ENCODE data around the gene CNNM1.

CNNM1 gene

DNA sequence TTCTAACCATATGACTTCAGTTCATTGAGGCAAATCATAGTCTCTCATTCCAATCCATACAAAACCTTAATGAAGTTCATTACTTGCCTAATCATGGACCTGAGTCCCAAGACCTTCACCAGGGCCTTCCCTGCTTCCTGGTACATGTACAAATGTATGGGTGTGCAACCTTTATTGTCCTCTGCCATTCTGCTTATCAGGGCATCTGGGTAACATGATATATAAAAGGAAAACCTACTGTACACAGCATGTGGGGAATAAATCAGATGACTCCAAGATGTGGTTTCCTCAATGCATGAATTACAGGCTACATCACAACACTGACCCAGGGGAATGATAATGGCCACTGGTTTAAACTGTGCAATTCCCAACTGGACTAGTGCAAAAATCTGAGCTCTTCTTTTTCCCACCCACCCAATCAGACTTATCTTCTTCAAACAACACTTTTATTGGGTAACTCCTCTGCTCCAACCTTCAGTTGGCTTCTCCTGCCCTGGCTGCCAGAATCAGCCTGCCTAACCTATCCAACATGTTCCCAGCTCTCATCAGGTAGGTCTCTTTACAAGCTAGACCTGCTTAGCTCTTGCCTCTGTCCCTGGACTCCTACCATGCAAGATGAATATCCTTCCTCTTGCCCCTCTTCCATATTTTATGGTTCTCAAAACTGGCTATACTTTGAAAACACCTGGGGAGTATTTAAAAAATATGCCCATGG is 89.9 kb downstream of the CNNM1 start:
- DNase-seq (ENCODE audit: low read depth in 2 of 2) = no peak

DNA sequence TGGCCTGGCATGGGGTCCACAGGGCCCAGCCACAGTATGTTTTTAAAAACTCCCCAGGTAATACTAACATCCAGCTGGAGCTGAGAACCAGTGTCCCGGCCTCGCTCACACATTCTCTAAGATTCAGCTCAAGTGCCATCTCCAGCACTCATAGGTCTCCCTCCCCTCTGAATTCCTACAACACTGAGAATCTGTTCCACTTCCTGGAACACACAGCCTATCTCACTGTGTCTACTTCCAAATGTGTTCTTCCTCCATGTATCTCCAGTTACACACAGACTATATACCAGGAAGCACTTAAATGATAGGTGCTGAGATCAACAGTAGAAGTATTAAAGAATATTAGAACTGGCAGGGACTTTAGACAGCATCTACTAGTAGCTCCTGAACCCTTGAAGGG is 90.5 kb downstream of the CNNM1 start:
- DNase-seq (ENCODE audit: low read depth in 2 of 2) = no peak

DNA sequence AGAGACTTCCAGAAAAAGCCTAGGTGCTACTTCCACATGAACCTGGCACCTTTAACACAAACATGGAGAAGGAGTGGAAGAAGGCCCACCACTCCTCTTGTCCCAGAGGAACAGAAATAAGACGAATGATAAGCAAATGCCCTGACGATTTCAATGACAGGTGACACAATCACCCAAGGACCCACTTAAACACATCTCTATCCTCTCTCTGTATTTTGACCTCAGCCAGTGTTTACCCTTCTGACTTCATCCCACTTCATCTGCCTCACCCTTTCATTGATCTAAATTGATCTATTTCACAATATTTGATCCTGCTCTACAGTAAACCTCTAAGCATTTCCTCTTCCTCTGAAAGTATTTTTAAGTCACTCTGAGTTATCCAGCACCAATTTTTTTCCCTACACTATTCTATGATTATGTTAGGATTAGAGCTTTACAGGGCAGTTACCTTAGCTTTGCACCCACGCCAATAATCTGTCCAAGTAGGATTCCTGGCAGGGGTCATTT is 92.1 kb downstream of the CNNM1 start:
- DNase-seq (ENCODE audit: low read depth in 2 of 2) = no peak

DNA sequence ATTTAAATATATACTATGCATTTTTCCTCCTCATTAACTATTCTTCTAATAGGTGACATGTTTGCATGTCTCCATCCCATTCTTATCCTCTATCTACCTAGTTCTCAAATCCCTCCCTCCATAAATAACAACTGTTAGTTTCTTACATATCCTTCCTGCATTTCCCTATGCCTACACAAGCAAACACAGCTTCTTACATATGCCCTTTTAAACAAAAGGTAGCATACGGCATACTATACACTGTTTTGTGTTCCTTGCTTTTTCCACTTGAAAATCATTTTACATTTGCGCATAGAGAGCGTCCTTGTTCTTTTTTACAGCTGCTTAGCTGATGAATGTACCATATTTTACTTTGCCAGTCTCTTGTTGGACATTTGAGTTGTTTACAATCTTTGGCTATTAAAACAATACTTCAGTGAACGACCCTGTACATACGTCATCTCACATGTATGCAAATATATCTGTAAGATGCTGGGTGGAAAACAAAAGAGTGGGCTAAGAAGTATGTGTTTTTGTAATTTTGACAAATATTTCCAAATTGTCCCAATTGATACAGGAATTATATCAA is 93.5 kb downstream of the CNNM1 start:
- DNase-seq (ENCODE audit: low read depth in 2 of 2) = no peak

DNA sequence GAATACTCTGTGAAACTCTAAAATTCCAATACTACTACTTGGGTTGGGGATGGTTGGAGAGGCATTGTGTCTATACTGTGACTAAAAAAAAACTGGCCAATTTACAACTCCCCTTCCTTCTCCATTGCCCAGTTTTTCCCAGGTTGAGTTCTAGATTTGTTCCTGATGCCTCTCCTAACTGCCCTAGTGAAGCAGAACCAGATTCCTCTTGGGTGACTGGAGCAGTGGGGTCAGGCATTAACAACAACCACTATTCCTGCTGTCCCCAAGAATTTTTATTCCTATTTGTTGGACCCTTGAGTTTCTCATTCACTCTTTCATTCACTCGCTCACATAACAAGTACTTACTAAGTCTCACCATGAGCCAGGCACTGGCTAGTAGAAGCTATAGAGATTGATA is 95.5 kb downstream of the CNNM1 start:
- no peak for DNase-seq (ENCODE audit: low read depth in 2 of 2)

DNA sequence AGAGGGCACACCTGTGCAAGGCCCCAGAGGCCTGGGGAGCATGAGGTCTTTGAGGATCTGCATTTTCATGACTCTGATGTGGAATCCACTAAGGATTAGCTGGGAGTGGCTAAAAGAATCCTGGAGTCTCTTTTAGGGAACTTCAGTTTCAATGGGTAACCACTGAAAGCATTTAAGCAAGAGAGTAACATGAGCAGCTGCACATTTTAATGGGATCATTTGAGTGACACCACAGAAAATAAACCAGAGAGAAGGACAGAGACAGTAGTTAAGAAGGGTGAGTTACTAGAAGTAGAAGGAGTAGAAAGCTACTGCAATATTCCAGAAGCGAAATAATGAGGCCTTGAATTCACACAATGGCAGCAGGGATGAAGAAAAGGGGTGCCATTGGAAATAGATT is 96.0 kb downstream of the CNNM1 start:
- DNase-seq (ENCODE audit: low read depth in 2 of 2) = no peak

DNA sequence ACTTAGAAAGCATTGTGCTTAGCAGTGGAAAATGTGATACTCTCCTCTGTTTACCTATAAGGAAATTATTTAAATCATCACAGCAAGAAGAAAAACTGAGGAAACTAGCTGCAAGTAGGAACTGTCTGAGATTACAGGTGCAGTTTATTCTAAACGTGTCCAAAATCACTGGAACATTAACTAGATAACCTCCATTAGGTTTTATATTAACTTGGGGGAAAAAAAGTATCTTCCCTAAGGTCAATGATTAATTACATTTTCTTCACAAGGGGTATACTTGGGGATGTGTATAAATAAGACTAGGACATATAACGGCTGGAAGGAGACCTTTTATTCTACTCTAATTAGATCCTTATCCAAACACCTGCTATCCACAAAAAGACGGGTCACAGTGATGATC is 97.5 kb downstream of the CNNM1 start:
- no peak for DNase-seq (ENCODE audit: low read depth in 2 of 2)

DNA sequence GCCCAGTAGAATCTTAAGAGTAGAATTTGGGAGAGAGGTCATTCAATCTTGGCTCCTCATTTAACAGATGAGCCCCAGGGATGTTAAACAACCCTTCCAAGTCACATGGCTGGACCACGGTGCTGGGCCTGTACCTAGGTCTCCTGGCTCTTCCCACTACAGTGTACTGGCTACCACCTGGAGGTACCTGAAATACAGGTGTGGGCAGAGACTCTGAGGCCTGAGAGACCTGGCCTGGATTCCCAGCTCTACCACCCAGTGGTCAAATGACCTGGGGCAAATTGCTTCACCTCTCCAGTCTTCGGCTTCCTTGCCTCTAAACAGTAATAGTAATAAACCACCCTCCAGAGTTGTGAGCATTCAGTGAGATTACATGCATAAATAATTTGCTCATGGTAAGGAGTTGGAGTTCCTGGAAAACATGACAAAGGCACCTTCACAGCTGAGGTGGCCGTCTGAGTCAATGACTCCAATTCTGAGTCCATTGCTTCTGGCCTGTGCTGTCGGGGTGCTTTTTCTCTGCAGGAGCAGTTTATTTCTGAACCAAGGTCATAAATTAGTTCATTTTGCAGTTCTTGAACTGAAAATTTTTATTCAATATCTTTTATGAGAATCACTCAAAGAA is 98.5 kb downstream of the CNNM1 start:
- DNase-seq (ENCODE audit: low read depth in 2 of 2) = no peak

DNA sequence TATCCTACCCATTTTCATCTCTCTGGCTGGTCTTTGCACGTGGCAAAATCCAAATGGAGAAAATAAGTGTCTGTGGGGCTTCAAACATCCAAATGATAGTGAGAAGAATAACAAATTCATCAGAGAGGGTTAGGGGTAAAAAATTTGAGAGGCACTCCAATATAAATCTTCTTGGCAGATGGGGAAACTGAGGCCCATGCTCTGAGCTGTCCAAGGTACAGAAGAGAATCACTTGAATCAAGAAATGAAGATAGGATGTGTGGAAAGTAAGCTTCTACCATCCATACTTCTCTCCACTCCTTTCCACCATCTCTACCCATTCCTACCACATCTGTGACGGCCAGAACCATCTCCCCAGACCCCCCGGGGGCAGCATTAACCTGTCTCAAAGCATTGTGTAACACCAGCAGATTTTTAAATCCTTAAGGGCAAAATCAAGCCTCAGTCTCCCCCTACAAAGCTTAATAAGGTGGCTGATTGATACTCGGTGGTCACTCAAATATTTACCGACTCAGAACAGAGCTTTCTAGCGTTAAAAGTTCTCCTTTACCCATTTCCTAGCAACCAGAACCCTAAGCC is 100.5 kb downstream of the CNNM1 start:
- DNase-seq (ENCODE audit: low read depth in 2 of 2) = no peak

DNA sequence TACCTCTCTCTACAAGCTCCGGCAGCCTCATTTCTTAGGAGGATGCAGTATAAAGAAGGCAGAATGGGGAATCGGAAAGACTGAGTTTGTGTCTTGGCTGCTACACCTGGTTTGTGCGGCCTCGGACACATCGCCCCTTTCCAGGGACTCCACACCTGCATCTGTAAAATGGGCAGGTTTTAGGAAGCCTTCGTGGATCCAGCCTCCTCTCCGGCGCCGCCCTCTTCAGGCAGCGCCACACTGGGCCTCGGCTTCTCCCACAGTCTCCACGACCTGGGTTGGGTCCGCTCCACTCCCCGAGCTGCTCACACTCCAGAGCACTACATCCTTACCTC is 100.9 kb downstream of the CNNM1 start:
- no peak for DNase-seq (ENCODE audit: low read depth in 2 of 2)

DNA sequence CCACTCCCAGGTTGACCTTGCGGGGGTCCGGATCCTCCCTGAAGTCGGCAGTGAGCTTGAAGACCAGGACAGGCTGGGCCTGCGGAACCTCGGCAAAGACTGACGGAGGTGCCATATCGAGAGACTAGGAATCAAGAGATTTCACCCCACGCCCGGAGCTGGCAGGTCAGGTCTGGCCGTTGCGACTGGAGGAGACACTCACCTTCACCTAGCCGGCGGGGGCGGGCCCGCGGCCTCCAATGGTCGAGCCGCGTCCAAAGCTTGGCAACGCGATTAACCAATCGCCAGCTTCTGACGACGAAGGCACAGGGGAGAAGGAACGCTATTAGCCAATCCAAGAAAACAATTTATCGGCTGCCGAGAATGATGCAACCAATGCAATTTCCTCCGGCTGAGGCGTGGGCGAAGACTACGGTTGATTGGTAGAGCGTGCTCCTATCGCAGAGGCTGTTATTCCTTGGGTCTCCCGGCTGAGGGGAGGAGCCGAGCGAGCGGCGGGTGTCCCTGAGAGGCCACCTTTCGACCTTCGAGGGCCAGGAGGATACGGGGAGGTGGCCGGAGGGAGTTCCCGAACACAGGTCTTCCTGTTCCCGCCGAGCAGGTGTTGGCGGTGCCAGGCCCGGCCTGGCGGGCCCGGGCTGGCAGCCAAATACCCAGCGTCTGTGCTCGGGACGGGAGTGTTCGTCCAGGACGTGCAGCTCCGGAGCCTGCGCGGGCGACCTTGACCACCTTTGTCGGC is 101.5 kb downstream of the CNNM1 start, which contains the start of gene GOT1:
TSS of gene GOT1 (minus strand) at position 174 of the 739 bp plus-strand sequence. CDS start at position 115, 59 bp downstream.
- peak; percentile 85 to 94 for DNase-seq (ENCODE audit: low read depth in 2 of 2)

DNA sequence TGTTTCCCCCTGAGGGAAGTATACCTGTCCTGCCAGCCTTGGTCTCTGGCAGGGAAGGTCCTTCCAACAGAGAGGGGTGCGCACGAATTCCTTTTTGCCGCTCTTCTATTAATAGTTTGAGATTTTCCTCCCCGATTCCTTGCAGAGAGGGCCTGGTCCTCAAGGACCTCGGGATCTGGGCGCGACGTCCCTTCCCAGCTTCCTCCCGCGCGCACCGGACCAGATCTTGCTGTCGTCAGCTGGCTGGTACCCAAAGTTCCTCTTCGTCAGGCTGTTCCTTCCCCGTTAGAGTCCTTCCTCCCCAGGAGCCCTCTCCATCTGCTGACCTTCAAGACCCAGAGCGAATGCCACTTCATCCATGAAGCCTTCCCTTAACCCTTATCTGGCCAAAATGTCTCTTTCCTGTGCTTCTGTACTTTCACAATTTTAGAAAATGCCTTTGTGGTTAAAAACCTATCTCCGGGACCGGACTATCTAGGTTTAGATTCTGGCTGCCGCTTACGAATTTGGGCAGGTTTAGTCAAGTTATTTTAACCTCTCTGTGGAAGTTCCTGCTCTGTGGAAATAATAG is 102.1 kb downstream of the CNNM1 start:
- DNase-seq (ENCODE audit: low read depth in 2 of 2) = no peak

DNA sequence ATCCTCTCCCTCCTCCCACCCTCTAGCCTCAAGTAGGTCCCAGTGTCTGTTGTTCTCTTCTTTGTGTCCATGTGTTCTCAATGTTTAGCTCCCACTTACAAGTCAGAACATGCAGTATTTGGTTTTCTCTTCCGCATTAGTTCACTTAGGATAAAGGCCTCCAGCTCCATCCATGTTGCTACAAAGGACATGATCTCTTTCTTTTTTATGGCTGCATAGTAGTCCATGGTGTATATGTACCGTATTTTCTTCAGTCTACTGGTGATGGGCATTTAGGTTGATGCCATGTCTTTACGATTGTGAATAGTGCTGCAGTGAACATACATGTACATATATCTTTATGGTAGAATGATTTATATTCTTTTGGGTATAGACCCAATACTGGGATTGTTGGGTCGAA is 102.9 kb downstream of the CNNM1 start:
- DNase-seq (ENCODE audit: low read depth in 2 of 2) = no peak

DNA sequence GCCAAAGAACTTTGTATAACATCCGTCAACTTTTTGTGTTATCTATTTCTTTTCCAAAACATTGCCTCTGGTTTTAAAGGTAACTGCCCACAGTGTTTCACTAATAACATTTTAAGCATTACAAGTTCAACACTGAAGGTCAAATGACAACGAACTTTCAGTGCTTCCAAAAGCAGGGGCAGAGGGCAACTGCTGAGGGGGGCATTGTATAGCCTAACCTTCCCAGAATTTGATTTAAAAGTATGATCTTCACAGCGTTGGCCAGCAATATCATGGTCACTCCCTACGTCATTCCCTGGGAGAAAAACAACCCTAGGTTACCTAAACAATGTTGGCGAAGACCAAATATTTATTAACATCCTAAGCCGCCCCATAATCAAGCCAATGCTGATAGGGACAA is 103.7 kb downstream of the CNNM1 start:
- DNase-seq (ENCODE audit: low read depth in 2 of 2) = no peak

DNA sequence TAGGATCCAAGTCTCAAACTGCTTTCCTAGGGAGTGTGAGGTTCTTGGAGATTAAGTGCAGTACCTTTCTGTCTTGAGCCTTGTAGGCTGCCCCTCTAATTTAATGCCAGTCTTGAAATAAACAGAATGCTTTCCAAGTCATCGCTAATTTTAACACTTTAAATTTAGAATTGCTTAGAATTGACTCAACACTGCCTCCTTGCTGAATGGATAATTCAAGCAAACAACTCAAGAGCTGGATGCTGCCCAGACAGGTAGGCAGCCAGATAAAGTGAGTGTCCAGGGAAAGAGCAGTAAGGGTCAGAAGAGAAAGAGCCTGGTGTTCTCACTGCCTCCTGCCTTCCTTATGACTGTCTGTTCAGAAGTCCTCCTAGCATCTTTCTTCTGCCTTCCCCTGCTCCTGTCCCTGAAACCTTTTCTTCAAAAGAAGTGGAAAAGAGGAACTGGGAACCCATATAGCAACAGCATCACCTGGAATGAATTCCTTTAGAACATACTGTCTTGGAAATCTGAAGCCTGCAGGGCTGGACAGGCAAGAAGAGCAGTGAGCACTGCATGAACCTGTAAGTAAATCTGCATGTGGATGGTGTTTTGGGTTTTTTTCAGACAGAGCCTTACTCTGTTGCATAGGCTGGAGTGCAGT is 104.3 kb downstream of the CNNM1 start:
- DNase-seq (ENCODE audit: low read depth in 2 of 2) = no peak

DNA sequence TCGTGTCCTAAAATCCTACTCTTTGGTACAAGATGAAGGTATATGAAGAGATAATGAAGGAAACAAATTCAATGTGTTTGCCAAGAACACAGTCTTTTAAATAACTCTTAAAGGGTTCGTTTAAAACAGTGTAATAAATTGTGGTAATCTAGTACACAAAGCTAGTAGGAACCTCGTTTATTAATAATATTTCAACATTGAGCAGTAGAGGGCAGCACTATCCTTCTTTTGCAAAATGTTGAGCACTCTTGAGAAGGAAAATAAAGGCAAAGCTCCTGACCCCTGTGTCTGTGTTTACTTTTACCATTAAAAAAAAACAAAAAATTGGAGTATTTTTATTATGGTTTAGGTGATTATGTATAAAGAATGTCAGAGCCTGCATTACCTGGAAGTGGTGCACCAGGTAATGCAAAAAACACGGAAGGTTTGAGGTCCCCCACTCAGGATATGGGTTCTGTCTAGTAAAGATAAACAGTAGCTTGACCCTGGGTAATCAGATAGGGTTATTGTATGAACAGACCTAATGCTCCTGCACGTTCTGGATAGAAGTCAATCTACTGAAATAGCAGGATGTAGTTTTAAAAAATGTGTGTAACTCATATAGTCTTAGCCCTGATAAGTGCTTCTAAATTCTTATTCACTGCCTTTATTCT is 107.0 kb downstream of the CNNM1 start:
- DNase-seq (ENCODE audit: low read depth in 2 of 2) = no peak

DNA sequence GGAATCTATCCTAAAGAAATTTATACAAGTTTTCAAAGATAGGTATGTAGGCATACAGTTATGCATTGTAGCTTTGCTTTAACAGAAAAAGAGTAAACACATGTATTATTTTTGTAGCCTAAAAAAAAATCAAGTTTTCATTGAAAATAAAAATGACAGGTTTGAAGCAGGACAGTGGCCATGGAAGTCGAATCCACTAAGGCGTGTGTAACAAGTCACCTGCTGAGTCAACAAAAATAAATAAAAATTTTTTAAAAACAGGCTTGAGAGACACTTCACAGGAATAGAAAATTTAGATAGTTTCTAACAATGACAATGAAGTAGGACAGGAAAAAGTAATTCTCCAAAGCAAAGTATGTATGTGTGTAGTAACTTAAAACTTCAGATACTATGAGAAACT is 109.7 kb downstream of the CNNM1 start:
- no peak for DNase-seq (ENCODE audit: low read depth in 2 of 2)

DNA sequence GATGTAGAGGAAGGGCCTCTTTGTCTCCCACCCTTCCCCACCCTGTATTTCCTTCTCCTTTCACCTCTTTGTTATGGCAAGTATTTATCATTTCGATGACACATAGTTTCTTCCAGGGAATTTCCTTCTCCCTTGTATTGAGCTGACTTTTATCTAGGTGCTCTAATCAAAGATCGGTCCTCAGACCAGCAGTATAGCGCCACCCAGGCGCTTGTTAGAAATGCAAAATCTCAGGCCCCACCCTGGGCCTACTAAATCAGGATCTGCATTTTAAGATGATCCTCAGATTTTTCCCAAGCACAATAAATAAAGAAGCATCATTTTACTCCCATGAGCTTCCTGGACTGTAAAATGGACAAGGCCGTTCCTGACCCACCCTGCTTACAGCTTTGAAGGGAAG is 113.2 kb downstream of the CNNM1 start:
- DNase-seq (ENCODE audit: low read depth in 2 of 2) = no peak

DNA sequence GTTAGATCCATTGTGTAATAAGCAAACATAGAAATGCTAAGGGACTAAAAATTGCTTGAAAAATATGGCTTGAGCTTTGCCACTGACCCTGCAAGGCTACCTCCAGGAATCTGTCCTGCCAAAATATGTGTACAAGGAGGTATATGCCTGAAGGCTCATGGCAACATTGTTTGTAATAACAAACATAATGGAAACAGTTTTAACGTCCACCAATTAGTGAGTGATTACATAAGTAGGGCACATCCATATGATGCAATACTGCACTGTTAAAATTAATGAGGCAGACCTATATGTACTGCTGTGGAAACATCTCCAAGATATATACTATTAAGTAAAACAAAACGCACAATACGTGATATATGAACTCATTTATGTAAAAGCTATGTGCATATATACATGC is 114.3 kb downstream of the CNNM1 start:
- DNase-seq (ENCODE audit: low read depth in 2 of 2) = no peak

All from stimulated activated CD8-positive, alpha-beta memory T cell treated with anti-CD3 and anti-CD28 coated beads, Interleukin-15, amount 100 ng/mL, for 4 hours (primary cell).